Measurements from ENCODE around the gene TPX2.

DNA sequence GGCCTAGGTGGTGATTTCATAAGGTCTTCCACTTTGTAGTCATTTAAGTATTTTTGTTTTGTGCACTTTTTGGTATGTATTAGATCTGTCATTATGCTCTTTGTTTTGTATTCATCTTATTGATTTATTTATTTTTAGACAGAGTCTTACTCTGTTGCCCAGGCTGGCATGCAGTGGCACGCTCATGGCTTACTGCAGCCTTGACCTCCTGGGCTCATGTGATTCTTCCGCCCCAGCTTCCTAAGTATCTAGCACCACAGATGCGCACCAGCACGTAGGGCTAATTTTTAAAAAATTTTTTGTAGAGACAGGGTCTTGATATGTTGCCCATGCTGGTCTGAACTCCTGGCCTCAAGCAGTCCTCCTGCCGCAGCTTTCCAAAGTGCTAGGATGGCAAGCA is 30.6 kb downstream of the TPX2 start:
- no peak for TF ChIP-seq POLR2A (IDR thresholded peaks at IDR 0.05)
- TF ChIP-seq, protein P1, sequence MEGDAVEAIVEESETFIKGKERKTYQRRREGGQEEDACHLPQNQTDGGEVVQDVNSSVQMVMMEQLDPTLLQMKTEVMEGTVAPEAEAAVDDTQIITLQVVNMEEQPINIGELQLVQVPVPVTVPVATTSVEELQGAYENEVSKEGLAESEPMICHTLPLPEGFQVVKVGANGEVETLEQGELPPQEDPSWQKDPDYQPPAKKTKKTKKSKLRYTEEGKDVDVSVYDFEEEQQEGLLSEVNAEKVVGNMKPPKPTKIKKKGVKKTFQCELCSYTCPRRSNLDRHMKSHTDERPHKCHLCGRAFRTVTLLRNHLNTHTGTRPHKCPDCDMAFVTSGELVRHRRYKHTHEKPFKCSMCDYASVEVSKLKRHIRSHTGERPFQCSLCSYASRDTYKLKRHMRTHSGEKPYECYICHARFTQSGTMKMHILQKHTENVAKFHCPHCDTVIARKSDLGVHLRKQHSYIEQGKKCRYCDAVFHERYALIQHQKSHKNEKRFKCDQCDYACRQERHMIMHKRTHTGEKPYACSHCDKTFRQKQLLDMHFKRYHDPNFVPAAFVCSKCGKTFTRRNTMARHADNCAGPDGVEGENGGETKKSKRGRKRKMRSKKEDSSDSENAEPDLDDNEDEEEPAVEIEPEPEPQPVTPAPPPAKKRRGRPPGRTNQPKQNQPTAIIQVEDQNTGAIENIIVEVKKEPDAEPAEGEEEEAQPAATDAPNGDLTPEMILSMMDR (IDR thresholded peaks at IDR 0.05): no peak
